Measurements from ENCODE around the gene STT3B.

DNA sequence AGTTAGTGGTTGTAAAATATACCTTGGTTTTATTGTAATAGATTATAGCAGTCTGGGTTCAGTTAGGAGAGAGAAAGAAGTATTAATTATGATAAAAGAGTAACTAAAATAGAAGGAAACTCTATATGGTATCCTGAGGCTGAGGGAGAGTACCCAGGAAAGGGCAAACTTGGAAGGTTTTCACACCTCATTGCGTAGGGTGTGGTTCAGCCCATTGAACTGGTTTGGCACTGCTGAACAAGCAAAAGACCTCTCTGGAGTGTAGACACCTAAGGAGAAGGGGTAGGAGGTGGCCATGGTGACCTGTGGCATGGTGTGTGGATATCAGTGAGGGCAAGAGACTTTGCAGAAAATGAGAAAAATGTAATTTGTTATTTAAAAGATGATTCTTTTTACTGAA, 63.5 kb downstream of the STT3B start:
- no peak for TF ChIP-seq POLR2A (IDR thresholded peaks at IDR 0.05)
- TF ChIP-seq, protein P1, sequence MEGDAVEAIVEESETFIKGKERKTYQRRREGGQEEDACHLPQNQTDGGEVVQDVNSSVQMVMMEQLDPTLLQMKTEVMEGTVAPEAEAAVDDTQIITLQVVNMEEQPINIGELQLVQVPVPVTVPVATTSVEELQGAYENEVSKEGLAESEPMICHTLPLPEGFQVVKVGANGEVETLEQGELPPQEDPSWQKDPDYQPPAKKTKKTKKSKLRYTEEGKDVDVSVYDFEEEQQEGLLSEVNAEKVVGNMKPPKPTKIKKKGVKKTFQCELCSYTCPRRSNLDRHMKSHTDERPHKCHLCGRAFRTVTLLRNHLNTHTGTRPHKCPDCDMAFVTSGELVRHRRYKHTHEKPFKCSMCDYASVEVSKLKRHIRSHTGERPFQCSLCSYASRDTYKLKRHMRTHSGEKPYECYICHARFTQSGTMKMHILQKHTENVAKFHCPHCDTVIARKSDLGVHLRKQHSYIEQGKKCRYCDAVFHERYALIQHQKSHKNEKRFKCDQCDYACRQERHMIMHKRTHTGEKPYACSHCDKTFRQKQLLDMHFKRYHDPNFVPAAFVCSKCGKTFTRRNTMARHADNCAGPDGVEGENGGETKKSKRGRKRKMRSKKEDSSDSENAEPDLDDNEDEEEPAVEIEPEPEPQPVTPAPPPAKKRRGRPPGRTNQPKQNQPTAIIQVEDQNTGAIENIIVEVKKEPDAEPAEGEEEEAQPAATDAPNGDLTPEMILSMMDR (IDR thresholded peaks at IDR 0.05), result no peak
- TF ChIP-seq POLR2AphosphoS5 (IDR thresholded peaks at IDR 0.05), result no peak
